ENCODE measurements around the gene SPATA24. TPM values are rescaled to one million over a fixed set of nuclear protein-coding genes. Genes with fewer than 3 reads are reported as not detected.

SPATA24 gene
- total RNA-seq, 1 donor from 2014 or later, result not detected

DNA sequence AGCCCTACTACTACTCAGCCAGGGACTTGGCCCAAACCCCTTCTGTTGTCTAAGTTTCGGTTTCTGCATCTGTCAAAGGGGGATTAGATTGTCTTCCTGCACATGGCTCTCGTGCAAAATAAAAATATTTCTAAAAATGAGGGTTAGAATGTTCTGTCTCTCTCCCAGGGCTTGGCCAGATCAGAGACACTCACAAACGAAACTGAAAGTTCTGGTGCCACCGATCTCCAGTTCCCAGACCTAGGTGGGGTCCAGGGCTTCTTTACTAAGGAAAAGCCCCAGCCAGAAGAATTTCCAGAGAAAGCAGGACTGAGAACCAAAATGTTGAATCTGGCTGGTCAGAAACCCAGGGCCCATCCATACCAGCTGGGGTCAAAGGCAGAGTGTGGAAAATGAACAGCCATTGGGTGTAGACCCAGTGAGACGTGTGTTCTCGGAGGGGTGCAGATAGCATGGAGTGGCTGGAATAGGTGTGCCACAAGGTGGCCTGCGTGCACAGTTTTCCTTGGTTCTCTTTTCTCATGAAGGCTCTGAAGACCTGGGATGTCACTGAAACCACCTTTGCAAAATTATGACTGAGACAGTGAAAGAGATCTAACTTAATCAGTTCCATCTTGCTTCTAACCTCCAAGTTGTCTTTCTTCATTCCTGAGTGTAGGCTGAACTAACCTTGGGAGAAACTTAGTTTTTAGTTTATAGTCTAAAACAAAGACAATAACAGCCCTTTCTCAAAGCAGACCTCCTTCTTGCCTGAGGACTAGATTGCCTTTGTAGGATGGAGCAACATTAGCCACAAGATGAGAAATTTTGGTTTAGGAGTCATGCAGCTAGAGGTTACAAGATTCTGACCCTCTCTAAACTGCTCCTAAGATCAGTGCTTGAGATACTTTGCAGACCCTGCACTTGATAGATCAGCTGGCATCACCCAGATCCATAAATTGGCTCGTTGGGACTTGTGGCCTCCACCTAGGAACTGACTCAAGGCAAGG lies 18.5 kb downstream of the SPATA24 start:
- peak overlapping the region; percentile 17 to 58 for H3K4me3 ChIP-seq
- peaks cover 2 to 3% of the 10 kb centered on the region in 2 donors for H3K4me1 ChIP-seq
- no peaks in the 10 kb centered on the region for H3K9me3 ChIP-seq
- no peak for DNase-seq (ENCODE audit: low spot score in 2 of 2)
- intact Hi-C loops (cut with DNase I), result no loop called here
- peak in 1 of 3 experiments; percentile 11 for TF ChIP-seq CTCF (IDR thresholded peaks at IDR 0.05)
- H3K27ac ChIP-seq, result peak overlapping the region in 1 of 2 donors; percentile 42
- H3K27me3 ChIP-seq, result no peaks in the 10 kb centered on the region
- no peaks in the 10 kb centered on the region for H3K36me3 ChIP-seq

- Histone ChIP-seq H3K36me3 (no peaks in the 10 kb centered on the region), H3K27ac (peak overlapping the region in 1 of 2 donors; percentile 42), H3K4me3 (peak overlapping the region in 1 of 2 donors; percentile 58), H3K9me3 (no peaks in the 10 kb centered on the region), H3K4me1 (peaks cover 2 to 3% of the 10 kb centered on the region in 2 donors), H3K27me3 (no peaks in the 10 kb centered on the region)
- intact Hi-C loops (cut with DNase I), result no loop called here
- DNase-seq (ENCODE audit: low spot score in 2 of 2), result no peak
- no peak for TF ChIP-seq CTCF (IDR thresholded peaks at IDR 0.05)
Observed at GRCh38 chr5:139384591-139385051, 19.3 kb downstream of the SPATA24 start.

GRCh38 chr5:139383993-139384590 lies 19.8 kb downstream of the SPATA24 start:
- TF ChIP-seq CTCF (IDR thresholded peaks at IDR 0.05), result no peak
- DNase-seq (ENCODE audit: low spot score in 2 of 2), result no peak
- H3K4me3 ChIP-seq, result no peak overlapping the region

DNA sequence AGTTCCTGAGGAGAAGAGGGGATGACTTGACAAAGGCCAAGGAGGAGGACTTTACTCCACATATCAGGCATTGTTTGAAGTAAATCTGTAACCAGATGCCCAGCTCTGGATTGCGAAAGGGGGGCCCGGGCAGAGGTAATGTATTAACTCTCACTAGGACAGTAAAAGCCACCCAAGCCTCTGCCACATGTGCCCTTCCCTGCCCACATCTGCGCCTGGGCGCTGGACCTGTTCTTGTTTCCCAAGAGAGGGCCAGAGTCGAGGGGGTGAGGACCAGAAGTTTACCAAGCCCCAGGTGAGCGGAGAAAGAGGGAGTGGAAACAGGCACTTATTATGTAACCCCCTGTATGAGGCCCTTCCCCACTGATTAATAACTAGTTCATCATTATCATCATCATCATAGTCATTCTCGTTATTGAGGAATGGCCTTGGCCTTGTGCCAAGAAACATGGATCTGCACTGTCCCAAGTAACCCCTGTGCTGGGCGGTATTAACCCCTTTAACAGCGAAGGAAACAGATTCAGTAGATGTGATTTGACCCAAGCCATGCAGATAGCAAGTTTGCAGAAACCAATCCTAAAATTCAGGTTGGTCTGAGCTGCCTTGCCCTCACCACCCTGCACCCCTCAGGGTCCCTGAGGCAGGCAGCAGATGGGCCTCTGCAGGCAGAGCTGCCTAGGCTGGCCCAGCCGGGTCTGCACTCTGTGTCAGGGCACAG lies 20.5 kb downstream of the SPATA24 start, which contains the start of gene SLC23A1:
SLC23A1 (minus strand) TSS at position 23 of the 718 bp plus-strand sequence. CDS start 44 bp downstream, outside the sequence.
- no peak for DNase-seq (ENCODE audit: low spot score in 2 of 2)
- intact Hi-C loops (cut with DNase I), result no loop called here
- Histone ChIP-seq H3K27me3 (no peaks in the 10 kb centered on the region), H3K9me3 (no peaks in the 10 kb centered on the region), H3K4me3 (no peak within 1 kb of the TSS), H3K4me1 (peaks cover under 1 to 1% of the 10 kb centered on the region in 2 donors), H3K36me3 (no peaks in the 10 kb centered on the region), H3K27ac (no peak within 1 kb of the TSS)
- TF ChIP-seq CTCF (IDR thresholded peaks at IDR 0.05), result no peak

More at GRCh38 chr5:139383993-139384590, 19.8 kb downstream of the SPATA24 start:
- Histone ChIP-seq H3K36me3 (no peaks in the 10 kb centered on the region), H3K9me3 (no peaks in the 10 kb centered on the region), H3K4me1 (peaks cover 2 to 3% of the 10 kb centered on the region in 2 donors), H3K27ac (no peak overlapping the region), H3K27me3 (no peaks in the 10 kb centered on the region)
- intact Hi-C loops (cut with DNase I), result no loop called here

DNA sequence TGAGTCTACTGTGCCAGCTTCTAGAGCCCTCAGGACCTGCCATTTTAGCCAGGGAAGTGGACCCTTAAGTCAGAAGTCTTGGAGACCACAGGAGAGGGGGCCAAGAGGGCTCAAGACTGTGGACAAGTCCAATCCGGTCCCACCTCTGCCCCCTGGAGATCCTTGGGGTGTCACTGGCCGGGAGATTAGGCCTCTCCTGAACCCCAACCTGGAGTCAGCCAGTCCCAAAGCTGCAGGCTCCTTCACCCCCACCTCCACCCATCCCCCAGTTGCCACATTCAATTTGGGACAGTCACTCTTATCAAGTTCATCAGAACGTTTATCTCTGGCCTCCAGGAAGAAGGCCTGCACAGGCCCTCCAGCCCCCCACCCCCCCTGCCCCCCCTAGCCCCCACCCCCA lies 21.1 kb downstream of the SPATA24 start:
- intact Hi-C loops (cut with DNase I), result no loop called here
- H3K4me3 ChIP-seq, result no peak overlapping the region
- H3K27ac ChIP-seq, result no peak overlapping the region
- no peak for DNase-seq (ENCODE audit: low spot score in 2 of 2)
- no peaks in the 10 kb centered on the region for H3K4me1 ChIP-seq
- no peaks in the 10 kb centered on the region for H3K36me3 ChIP-seq
- H3K9me3 ChIP-seq, result no peaks in the 10 kb centered on the region
- no peaks in the 10 kb centered on the region for H3K27me3 ChIP-seq
- no peak for TF ChIP-seq CTCF (IDR thresholded peaks at IDR 0.05)

Data from ascending aorta (tissue), 2 donors.